Muscle layer of colon (tissue), 2 donors: ENCODE results near the gene F12.
"Not testable (repeated sequence)": the region's sequence is repeated elsewhere in the genome, so short reads cannot be mapped to it uniquely, and the experiment has no call there.

Source experiments
- H3K27ac ChIP-seq: one replicate; pipeline ENCODE4 v1.7.0; 2013; ENCODE audit warnings: low read depth, mild to moderate bottlenecking, low read length, moderate library complexity
- H3K27me3 ChIP-seq, 2 donors: one replicate each; pipeline ENCODE4 v1.7.0; 2013; ENCODE audit warnings: low read length in 2 of 2, mild to moderate bottlenecking in 2 of 2; ENCODE audit not compliant: insufficient read depth in 2 of 2, control insufficient read depth in 1 of 2
- H3K36me3 ChIP-seq: one replicate; pipeline ENCODE4 v1.7.0; 2013; ENCODE audit warnings: mild to moderate bottlenecking, low read length; ENCODE audit not compliant: insufficient read depth
- H3K4me1 ChIP-seq: one replicate; pipeline ENCODE4 v1.7.0; 2013; ENCODE audit warnings: mild to moderate bottlenecking, low read length; ENCODE audit not compliant: insufficient read depth
- H3K4me3 ChIP-seq, 2 donors: one replicate each; pipeline ENCODE4 v1.7.0; 2013; ENCODE audit warnings: low read length in 2 of 2, low read depth in 1 of 2, mild to moderate bottlenecking in 1 of 2, moderate library complexity in 1 of 2
- H3K9ac ChIP-seq: one replicate; pipeline ENCODE4 v1.7.0; 2013; ENCODE audit warnings: low read length
- H3K9me3 ChIP-seq: one replicate; pipeline ENCODE4 v1.7.0; 2013; ENCODE audit warnings: mild to moderate bottlenecking, low read length
- donor health status: abdominal sarcoma.
- donor health status: Adenocarcinoma of cecum.

F12 gene

DNA sequence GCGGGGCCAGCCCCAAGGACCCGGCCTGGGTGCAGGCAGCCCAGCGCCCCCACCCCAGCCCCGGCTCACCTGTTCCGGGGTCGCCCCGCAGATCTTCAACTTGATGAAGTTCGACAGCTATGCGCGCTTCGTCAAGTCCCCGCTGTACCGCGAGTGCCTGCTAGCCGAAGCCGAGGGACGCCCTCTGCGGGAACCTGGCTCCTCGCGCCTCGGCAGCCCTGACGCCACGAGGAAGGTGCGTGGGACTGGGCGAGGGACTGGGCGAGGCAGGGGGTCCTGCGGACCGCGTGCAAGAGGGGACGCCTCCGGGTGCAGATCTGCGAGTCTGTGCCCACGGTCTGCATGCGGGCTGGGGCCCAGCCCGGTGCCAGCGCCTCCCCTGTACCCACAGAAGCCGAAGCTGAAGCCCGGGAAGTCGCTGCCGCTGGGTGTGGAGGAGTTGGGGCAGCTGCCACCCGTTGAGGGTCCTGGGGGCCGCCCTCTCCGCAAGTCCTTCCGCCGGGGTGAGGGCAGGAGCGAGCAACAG, 42.0 kb downstream of the F12 start:
- H3K36me3 ChIP-seq, result no peaks in the 10 kb centered on the region
- no peak overlapping the region for H3K9ac ChIP-seq
- no peaks in the 10 kb centered on the region for H3K9me3 ChIP-seq
- peak overlapping the region; percentile 35 to 78 for H3K4me3 ChIP-seq
- no peaks in the 10 kb centered on the region for H3K27me3 ChIP-seq
- peak overlapping the region; percentile 98 for H3K27ac ChIP-seq
- H3K4me1 ChIP-seq, result peaks cover 33% of the 10 kb centered on the region

DNA sequence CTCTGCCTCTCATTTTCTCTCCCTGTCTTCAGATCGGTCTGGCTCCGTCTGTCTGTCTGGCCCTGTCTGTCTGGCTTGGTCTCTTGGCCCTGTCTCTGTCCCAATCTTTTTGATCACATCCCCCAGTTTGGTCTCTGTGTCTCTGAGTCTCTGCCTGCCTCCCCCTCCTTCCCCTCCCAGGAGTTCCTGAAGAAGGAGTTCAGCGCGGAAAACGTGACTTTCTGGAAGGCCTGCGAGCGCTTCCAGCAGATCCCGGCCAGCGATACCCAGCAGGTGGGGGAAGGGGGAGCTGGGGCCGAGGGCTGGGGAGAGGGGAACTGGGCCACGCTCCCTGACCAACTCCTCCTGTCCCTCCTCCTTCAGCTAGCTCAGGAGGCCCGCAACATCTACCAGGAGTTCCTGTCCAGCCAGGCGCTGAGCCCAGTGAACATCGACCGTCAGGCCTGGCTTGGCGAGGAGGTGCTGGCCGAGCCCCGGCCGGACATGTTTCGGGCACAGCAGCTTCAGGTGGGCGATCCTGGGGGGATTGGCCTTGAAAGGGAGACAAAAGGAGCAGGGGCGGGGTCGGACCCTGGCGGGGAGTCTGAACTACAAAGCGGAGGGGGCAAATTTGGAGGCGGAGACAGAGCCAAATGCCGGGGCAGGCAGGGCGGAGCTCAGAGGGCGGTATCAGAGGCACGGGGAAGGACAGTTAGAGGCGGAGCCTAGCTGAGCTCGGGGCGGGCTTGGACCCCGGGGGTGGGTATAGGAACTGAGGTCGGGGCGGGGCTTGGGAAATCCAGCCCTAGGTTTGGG, 42.6 kb downstream of the F12 start:
- H3K4me3 ChIP-seq, result peak overlapping the region; percentile 35 to 78
- H3K9me3 ChIP-seq, result no peaks in the 10 kb centered on the region
- H3K27me3 ChIP-seq, result no peaks in the 10 kb centered on the region
- H3K27ac ChIP-seq, result peak overlapping the region; percentile 98
- peak overlapping the region; percentile 86 for H3K9ac ChIP-seq
- no peaks in the 10 kb centered on the region for H3K36me3 ChIP-seq
- H3K4me1 ChIP-seq, result peaks cover 33% of the 10 kb centered on the region

DNA sequence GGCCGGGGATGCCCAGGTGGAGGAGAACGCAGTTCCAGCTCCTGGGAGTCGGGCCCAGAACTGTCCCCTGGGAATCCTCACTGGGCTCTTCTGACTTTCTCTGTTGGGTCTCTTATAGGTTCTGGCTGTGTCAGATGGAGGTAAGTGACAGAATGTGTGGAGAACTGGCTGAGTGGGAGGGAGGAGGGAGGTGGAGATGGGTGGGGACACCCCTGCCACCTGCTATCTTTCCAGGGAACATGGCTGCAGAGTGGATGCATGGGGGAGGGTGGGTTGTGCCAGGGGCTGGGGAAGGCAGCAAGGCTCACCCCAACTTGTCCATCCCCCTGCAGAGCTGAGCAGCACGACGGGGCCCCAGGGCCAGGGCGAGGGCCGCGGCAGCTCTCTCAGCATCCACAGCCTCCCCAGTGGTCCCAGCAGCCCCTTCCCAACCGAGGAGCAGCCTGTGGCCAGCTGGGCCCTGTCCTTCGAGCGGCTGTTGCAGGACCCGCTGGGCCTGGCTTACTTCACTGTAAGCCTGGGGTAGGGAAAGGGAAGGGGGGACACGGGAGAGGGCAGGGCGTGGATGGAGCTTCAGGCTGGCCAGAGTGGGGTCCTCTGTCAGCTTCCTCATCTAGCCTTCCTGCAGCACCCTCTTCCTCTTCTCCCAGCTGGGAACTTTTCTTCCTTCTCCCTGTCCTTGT, 43.4 kb downstream of the F12 start:
- Histone ChIP-seq H3K4me1 (peaks cover 28% of the 10 kb centered on the region), H3K27ac (peak overlapping the region; percentile 98), H3K27me3 (no peaks in the 10 kb centered on the region), H3K36me3 (no peaks in the 10 kb centered on the region), H3K9ac (peak overlapping the region; percentile 86), H3K4me3 (peak overlapping the region in 1 of 2 donors; percentile 78), H3K9me3 (no peaks in the 10 kb centered on the region)

DNA sequence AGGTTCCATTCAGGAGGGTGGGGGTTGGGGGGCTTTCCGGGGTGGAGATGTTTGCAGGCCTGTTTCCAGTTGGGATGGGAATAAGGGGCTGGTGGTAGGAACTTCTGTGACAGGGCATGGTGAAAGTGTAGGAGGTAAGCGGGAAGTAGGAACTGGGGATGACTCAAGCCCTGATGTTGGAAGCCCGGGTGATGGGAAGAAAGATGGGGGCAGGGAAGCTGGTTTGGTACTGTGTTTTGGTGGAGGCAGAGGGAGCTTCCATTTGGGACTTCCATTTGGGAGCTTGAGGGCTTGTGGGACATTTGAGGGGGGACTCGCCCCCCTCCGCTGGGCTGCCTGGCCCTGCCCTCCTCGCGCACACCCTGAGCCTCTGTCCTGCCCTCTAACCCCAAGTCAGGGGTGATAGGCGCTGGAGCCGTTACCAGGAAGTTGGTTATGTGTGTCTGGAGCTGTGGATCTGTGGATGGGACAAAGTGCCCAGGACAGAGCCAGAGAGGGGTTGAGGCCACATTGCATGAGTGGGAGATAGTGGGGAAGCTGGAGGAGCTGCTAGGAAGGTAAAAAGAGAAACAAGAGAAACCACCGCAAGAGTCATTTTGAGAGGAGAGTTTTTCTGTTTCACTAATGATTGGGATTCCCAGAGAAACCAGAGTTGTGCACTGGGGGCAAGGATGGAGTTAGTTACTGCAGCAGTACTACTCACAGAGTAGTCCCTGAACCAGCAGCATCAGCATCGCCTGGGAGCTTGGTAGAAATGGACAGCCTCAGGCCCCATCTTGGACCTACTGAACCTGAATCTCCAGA, 45.0 kb downstream of the F12 start:
- H3K27me3 ChIP-seq, result peaks cover 0 to 4% of the 10 kb centered on the region in 2 donors
- H3K9ac ChIP-seq, result no peak overlapping the region
- H3K9me3 ChIP-seq, result no peaks in the 10 kb centered on the region
- no peaks in the 10 kb centered on the region for H3K36me3 ChIP-seq
- no peak overlapping the region for H3K27ac ChIP-seq
- H3K4me3 ChIP-seq, result no peak overlapping the region
- H3K4me1 ChIP-seq, result peaks cover 28% of the 10 kb centered on the region

DNA sequence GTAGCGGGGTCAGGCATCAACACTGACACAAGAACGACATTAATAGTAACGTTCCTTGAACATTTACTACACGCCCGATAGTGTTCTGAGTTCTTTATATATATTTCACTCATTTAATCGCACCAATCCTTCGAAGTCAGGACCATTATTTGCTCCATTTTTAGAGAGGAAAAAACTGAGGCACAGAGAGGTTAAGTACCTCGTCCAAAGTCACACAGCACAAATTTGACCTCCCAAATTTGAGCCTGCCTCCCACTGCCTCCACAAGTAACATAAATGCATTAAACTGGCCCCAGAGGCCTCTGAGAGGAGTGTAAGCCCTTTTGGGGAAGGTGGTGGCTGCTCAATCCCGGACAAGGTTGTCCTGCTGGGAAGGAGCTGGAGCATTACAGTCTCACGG, 45.8 kb downstream of the F12 start:
- peak overlapping the region; percentile 45 to 67 for H3K4me3 ChIP-seq

DNA sequence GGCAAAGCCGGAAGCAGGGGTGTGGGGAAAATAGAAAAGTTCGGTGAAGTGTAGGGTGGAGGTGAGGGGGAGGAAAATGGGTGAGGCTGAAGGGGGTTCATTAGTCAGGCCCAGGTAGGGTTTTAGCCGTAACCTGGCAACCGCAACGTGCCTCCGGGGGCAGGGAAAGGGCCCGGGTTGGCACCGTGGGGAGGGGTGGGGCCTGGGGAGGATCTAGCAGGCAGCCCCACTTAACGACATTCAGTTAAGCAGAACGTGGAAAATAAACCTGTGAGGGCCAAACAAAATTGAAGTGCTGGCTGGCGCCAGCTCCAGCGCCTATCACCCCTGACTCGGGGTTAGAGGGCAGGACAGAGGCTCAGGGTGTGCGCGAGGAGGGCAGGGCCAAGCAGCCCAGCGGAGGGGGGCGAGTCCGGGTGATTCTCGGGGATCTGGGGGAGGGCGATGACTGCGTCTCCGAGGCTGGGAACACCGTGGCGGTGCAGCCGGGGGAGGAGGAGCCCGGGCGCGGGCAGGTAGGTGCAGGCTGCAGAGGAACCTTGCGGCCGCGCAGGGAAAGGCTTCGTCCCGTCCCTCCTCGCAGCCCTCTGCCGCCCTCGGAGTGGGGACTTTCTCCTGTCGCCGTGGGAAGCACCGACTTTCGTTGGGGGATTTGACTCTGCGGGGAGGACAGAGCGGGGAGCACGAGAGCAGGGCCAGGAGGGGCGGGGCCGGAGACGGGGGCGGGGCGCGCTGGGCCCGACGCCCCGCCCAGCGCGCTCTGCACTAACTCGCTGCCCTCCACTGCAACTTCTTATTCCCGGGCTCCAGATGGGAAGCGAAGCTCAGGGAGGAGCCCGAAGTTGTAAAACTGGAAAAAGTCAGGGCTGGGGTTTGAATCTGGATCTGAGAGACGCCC, 46.5 kb downstream of the F12 start:
- peaks cover 0 to 6% of the 10 kb centered on the region in 2 donors for H3K27me3 ChIP-seq
- no peak overlapping the region for H3K9ac ChIP-seq
- H3K9me3 ChIP-seq, result no peaks in the 10 kb centered on the region
- no peaks in the 10 kb centered on the region for H3K36me3 ChIP-seq
- H3K27ac ChIP-seq, result no peak overlapping the region
- H3K4me3 ChIP-seq, result peak overlapping the region; percentile 45 to 67
- peaks cover 27% of the 10 kb centered on the region for H3K4me1 ChIP-seq

More for the DNA sequence above, 45.8 kb downstream of the F12 start:
- peaks cover 28% of the 10 kb centered on the region for H3K4me1 ChIP-seq
- no peaks in the 10 kb centered on the region for H3K36me3 ChIP-seq
- H3K9me3 ChIP-seq, result no peaks in the 10 kb centered on the region
- no peak overlapping the region for H3K27ac ChIP-seq
- peaks cover 0 to 4% of the 10 kb centered on the region in 2 donors for H3K27me3 ChIP-seq
- H3K9ac ChIP-seq, result no peak overlapping the region

DNA sequence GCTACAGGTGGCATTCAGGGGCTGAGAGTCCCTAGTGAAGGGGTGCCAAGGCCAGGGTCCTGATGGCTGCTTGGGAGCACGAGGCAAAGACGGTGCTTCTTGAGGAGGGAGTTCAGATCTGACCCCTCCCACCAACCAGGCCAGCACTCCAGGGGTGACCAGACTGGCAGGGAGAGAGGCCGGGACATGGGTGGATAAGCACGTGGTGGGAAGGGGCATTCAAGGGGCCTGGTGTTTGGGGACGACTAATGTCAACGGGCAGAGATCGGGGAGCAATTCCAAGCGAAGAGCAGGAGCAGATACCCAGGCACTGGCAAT, 47.1 kb downstream of the F12 start:
- Histone ChIP-seq H3K4me1 (peaks cover 21% of the 10 kb centered on the region), H3K36me3 (no peaks in the 10 kb centered on the region), H3K9ac (no peak overlapping the region), H3K4me3 (no peak overlapping the region), H3K27ac (no peak overlapping the region), H3K9me3 (no peaks in the 10 kb centered on the region), H3K27me3 (peaks cover 0 to 8% of the 10 kb centered on the region in 2 donors)

DNA sequence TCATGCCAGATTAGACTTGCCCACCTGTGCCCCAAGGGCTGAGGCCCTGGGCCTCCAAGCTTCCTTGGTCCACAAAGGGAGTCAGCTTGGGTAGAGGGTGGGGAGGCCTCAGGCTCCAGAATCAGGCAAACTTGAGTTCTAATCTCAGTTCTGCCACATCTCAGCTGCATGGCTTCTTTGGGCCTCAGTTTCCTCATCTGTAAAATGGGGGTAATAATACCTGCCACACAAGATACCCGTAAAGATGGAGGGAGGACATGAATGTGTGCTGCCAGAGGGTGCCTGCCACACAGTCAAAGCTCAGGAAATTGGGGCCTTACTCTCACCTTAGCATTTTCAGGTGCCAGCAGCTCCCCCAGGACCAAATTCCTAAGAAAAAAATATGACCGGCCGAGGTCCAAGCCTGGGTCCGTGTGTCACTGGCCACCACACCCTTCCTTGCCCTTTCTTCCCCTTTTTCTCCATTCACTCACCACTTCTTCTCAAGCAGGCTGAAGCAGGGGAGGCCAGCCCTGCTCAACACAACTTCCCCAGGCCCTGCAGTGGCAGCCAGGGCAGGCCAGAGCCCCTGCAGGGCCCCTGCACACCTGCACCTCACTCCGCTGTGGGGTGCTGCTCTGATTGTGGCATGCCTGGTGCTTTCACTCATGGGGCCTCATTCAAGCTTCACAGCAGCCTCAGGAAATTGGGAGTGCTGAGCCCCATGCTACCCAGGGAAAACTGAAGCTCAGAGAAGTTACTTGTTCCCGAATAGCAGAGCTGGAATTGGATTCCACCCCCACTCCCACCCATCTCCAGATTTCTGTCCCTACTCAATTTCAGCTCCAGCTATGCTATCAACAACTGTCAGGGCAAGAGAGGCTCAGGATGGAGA, 47.7 kb downstream of the F12 start:
- H3K4me3 ChIP-seq, result no peak overlapping the region
- no peaks in the 10 kb centered on the region for H3K9me3 ChIP-seq
- H3K27ac ChIP-seq, result no peak overlapping the region
- H3K4me1 ChIP-seq, result peaks cover 20% of the 10 kb centered on the region
- H3K36me3 ChIP-seq, result no peaks in the 10 kb centered on the region
- H3K9ac ChIP-seq, result no peak overlapping the region
- H3K27me3 ChIP-seq, result peaks cover 0 to 8% of the 10 kb centered on the region in 2 donors

DNA sequence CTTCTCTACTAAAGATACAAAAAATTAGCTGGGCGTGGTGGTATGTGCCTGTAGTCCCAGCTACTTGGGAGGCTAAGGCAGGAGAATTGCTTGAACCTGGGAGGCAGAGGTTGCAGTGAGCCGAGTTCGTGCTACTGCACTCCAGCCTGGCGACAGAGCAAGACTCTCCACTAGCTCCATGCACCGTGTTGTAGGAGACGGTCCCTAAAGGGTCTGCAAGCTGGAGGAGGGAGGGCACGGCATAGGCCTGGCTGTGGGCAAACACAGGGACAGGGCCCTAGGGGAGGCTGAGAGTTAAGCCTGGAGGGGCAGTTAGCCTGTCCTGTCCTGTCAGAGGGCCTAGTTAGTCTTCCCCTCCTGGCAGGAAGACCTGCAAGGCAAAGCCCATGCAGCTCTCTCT, 48.6 kb downstream of the F12 start:
- not testable (repeated sequence) for H3K36me3 ChIP-seq, H3K9me3 ChIP-seq, H3K9ac ChIP-seq, H3K4me3 ChIP-seq, H3K27me3 ChIP-seq, H3K27ac ChIP-seq
- H3K4me1 ChIP-seq, result peaks cover 11% of the 10 kb centered on the region

DNA sequence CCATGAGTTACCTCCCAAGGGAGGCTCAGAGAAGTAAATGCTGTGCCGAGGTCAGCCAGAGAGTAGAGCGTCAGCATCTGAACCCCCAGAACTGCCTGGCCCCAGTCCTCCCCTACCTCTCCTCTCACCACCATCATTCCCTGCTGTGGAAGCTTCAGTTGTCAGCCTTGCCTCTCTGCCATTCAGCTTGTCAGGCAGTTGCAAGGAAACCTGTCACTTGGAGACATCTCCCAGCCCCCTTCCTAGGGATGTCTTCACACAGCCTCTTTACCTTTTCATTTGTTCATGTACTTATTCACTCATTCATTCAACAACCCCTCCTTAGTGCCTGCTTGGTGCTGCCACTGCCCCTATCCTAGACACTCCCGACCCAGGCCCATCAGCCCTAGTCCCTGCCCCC, 49.5 kb downstream of the F12 start:
- Histone ChIP-seq H3K9me3 (no peaks in the 10 kb centered on the region), H3K4me3 (no peak overlapping the region), H3K9ac (no peak overlapping the region), H3K27ac (no peak overlapping the region), H3K27me3 (peaks cover 0 to 8% of the 10 kb centered on the region in 2 donors), H3K36me3 (no peaks in the 10 kb centered on the region), H3K4me1 (peaks cover 8% of the 10 kb centered on the region)
